GM19023 (cell line): ENCODE measurements around the gene NDUFB7.
"Not testable (repeated sequence)": the region's sequence is repeated elsewhere in the genome, so short reads cannot be mapped to it uniquely, and the experiment has no call there.

Source experiments
- ATAC-seq: cut with Tn5 transposase; IDR thresholded peaks from one replicate; pipeline ENCODE4 v1.9.1; 2021; ENCODE audit warnings: mild to moderate bottlenecking, moderate library complexity; ENCODE audit not compliant: unreplicated experiment

The NDUFB7 gene

GRCh38 chr19:14575428-14575980 is 3.6 kb upstream of the NDUFB7 start:
- ATAC-seq, result no peak

- ATAC-seq, result no peak
These were observed 870 bp downstream of the NDUFB7 start for GRCh38 chr19:14570864-14571527.

GRCh38 chr19:14567079-14567478 is 4.8 kb downstream of the NDUFB7 start:
- no peak for ATAC-seq

GRCh38 chr19:14566712-14567077 is 5.2 kb downstream of the NDUFB7 start:
- no peak for ATAC-seq

GRCh38 chr19:14565765-14566711 is 5.8 kb downstream of the NDUFB7 start:
- no peak for ATAC-seq

- ATAC-seq, result no peak
These were observed 6.6 kb downstream of the NDUFB7 start for GRCh38 chr19:14565298-14565679.

- not testable (repeated sequence) for ATAC-seq
These were observed 7.1 kb downstream of the NDUFB7 start for GRCh38 chr19:14564652-14565297.

GRCh38 chr19:14563989-14564651 is 7.7 kb downstream of the NDUFB7 start:
- ATAC-seq, result no peak

- no peak for ATAC-seq
These were observed 8.3 kb downstream of the NDUFB7 start for GRCh38 chr19:14563590-14563926.

- no peak for ATAC-seq
These were observed 8.9 kb downstream of the NDUFB7 start for GRCh38 chr19:14562660-14563589.

GRCh38 chr19:14561847-14562351 is 10.0 kb downstream of the NDUFB7 start:
- ATAC-seq, result no peak

- ATAC-seq, result no peak
These were observed 10.6 kb downstream of the NDUFB7 start for GRCh38 chr19:14561249-14561648.

GRCh38 chr19:14560776-14561108 is 11.1 kb downstream of the NDUFB7 start:
- ATAC-seq, result no peak

GRCh38 chr19:14559916-14560775 is 11.7 kb downstream of the NDUFB7 start:
- ATAC-seq, result no peak

GRCh38 chr19:14558370-14559066 is 13.3 kb downstream of the NDUFB7 start:
- no peak for ATAC-seq

GRCh38 chr19:14556662-14557188 is 15.1 kb downstream of the NDUFB7 start:
- ATAC-seq, result no peak

GRCh38 chr19:14555918-14556661 is 15.8 kb downstream of the NDUFB7 start:
- ATAC-seq, result no peak
